Esophagus squamous epithelium (tissue), 4 donors: ENCODE measurements around the gene RNLS.

Source experiments
- CTCF ChIP-seq, 6 experiments: fragments of 450-650 bp in 4 of 6; fragments of 200-600 bp in 2 of 6; sonication (generic) in 2 of 6; IDR thresholded peaks; one replicate each; pipeline ENCODE4 v1.5.1; 2016 to 2019; ENCODE audit warnings: antibody characterized with exemption in 6 of 6, mild to moderate bottlenecking in 4 of 6, moderate library complexity in 4 of 6
- POLR2A ChIP-seq, 4 donors: fragments of 450-650 bp; IDR thresholded peaks; one replicate each; pipeline ENCODE4 v1.6.1; 2017; ENCODE audit warnings: antibody characterized with exemption in 4 of 4, mild to moderate bottlenecking in 4 of 4, moderate library complexity in 3 of 4

DNA sequence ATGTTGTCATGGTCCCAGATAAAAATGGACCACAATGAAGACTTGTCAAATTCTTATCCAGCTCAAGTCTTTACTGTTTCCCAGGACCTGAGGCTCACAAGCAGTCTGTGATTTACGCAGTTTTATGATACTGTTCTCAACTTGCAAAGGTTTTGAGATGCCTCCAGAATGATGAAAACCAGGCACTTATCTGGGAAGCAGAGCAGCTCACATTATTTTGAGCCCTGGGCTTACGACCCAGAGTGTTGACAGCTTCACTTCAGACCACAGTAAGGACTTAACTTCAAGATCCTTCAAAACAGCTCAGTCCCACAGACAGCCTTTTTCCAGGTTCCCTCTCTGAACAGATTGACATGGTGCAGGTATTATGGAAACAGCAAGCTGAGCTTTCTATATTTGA is 236.1 kb downstream of the RNLS start:
- TF ChIP-seq POLR2A (IDR thresholded peaks at IDR 0.05) (no peak), CTCF (IDR thresholded peaks at IDR 0.05) (no peak)
